GM21367 (cell line): Measurements from ENCODE around the gene CSF1.
"Not testable (repeated sequence)": the region's sequence is repeated elsewhere in the genome, so short reads cannot be mapped to it uniquely, and the experiment has no call there.

Experiments
- ATAC-seq: cut with Tn5 transposase; IDR thresholded peaks from one replicate; pipeline ENCODE4 v1.9.1; 2021; ENCODE audit not compliant: unreplicated experiment

CSF1 gene

GRCh38 chr1:109910123-109910962 is at the start of gene CSF1:
TSS of gene CSF1 (plus strand) at chr1:109910849. CDS start at chr1:109911024, 175 bp downstream.
- no peak for ATAC-seq

GRCh38 chr1:109861616-109862015 is 49.0 kb upstream of the CSF1 start:
- ATAC-seq, result not testable (repeated sequence)

GRCh38 chr1:109863667-109864046 is 47.0 kb upstream of the CSF1 start:
- ATAC-seq, result no peak

- no peak for ATAC-seq
Measured at GRCh38 chr1:109864047-109864822, 46.4 kb upstream of the CSF1 start.

- ATAC-seq, result no peak
Measured at GRCh38 chr1:109864930-109865612, 45.6 kb upstream of the CSF1 start.

GRCh38 chr1:109866071-109866470 is 44.6 kb upstream of the CSF1 start:
- no peak for ATAC-seq

GRCh38 chr1:109873278-109874175 is 37.1 kb upstream of the CSF1 start:
- no peak for ATAC-seq

- ATAC-seq, result no peak
Measured at GRCh38 chr1:109874445-109874844, 36.2 kb upstream of the CSF1 start.

- no peak for ATAC-seq
Measured at GRCh38 chr1:109875874-109876273, 34.8 kb upstream of the CSF1 start.

GRCh38 chr1:109876617-109877316 is 33.9 kb upstream of the CSF1 start:
- ATAC-seq, result no peak

GRCh38 chr1:109877317-109877771 is 33.3 kb upstream of the CSF1 start:
- ATAC-seq, result no peak

- no peak for ATAC-seq
Measured at GRCh38 chr1:109877776-109878175, 32.9 kb upstream of the CSF1 start.

GRCh38 chr1:109878531-109879104 is 32.0 kb upstream of the CSF1 start:
- ATAC-seq, result no peak

GRCh38 chr1:109879371-109879770 is 31.3 kb upstream of the CSF1 start:
- ATAC-seq, result not testable (repeated sequence)

- no peak for ATAC-seq
Measured at GRCh38 chr1:109879881-109880525, 30.6 kb upstream of the CSF1 start.

- ATAC-seq, result no peak
Measured at GRCh38 chr1:109880971-109881894, 29.4 kb upstream of the CSF1 start.

- ATAC-seq, result no peak
Measured at GRCh38 chr1:109881906-109882287, 28.8 kb upstream of the CSF1 start.
